HEK293T (cell line): Measurements from ENCODE around the gene CLEC14A.

ENCODE experiments used
- ARNT ChIP-seq: fragments of 450-650 bp; IDR thresholded peaks from 2 replicates; pipeline ENCODE4 v1.6.1; 2017; ENCODE audit warnings: mild to moderate bottlenecking
- BHLHE40 ChIP-seq: fragments of 450-650 bp; IDR thresholded peaks from 2 replicates; pipeline ENCODE4 v1.6.1; 2016; ENCODE audit warnings: mild to moderate bottlenecking, moderate library complexity, borderline replicate concordance
- FOXK2 ChIP-seq: fragments of 450-650 bp; IDR thresholded peaks from 2 replicates; pipeline ENCODE4 v1.6.1; 2016; ENCODE audit warnings: mild to moderate bottlenecking
- SP1 ChIP-seq: fragments of 450-650 bp; IDR thresholded peaks from 2 replicates; pipeline ENCODE4 v1.6.1; 2017
- SUZ12 ChIP-seq: fragments of 450-650 bp; IDR thresholded peaks from 2 replicates; pipeline ENCODE4 v1.6.1; 2016; ENCODE audit warnings: mild to moderate bottlenecking
- TARDBP ChIP-seq: fragments of 450-650 bp; IDR thresholded peaks from 2 replicates; pipeline ENCODE4 v1.6.1; 2016

GRCh38 chr14:38262844-38263243 is 7.0 kb upstream of the CLEC14A start:
- no peak for TF ChIP-seq SUZ12
- no peak for TF ChIP-seq SP1
- TF ChIP-seq ARNT: no peak
- no peak for TF ChIP-seq TARDBP
- TF ChIP-seq BHLHE40: no peak
- no peak for TF ChIP-seq FOXK2
